Keratinocyte (primary cell): ENCODE data around the gene UGT8.

Experiments used
- EZH2 ChIP-seq: IDR thresholded peaks from one replicate; pipeline ENCODE4 v1.6.1; 2012; ENCODE audit warnings: inconsistent platforms, mild to moderate bottlenecking, low read length, moderate library complexity
- TF ChIP-seq, protein P1 (sequence below), 3 experiments: IDR thresholded peaks in 1 of 3; conservative IDR thresholded peaks in 1 of 3; optimal IDR thresholded peaks in 1 of 3; 2 replicates in 2 of 3; 3 replicates in 1 of 3; pipeline versions ENCODE3 to v1.5.1; 2011; ENCODE audit warnings: low read length in 3 of 3, mild to moderate bottlenecking in 3 of 3, moderate library complexity in 2 of 3, control low read depth in 1 of 3, inconsistent platforms in 1 of 3; ENCODE audit not compliant: insufficient read depth in 2 of 3; ENCODE audit errors: extremely low read depth in 1 of 3

- TF ChIP-seq, protein P1, sequence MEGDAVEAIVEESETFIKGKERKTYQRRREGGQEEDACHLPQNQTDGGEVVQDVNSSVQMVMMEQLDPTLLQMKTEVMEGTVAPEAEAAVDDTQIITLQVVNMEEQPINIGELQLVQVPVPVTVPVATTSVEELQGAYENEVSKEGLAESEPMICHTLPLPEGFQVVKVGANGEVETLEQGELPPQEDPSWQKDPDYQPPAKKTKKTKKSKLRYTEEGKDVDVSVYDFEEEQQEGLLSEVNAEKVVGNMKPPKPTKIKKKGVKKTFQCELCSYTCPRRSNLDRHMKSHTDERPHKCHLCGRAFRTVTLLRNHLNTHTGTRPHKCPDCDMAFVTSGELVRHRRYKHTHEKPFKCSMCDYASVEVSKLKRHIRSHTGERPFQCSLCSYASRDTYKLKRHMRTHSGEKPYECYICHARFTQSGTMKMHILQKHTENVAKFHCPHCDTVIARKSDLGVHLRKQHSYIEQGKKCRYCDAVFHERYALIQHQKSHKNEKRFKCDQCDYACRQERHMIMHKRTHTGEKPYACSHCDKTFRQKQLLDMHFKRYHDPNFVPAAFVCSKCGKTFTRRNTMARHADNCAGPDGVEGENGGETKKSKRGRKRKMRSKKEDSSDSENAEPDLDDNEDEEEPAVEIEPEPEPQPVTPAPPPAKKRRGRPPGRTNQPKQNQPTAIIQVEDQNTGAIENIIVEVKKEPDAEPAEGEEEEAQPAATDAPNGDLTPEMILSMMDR (optimal IDR thresholded peaks at IDR 0.05 in 1 of 3, IDR thresholded peaks at IDR 0.05 in 1 of 3, conservative IDR thresholded peaks at IDR 0.05 in 1 of 3; ENCODE audit: extremely low read depth in 1 of 3, insufficient read depth in 2 of 3, low read length in 3 of 3): no peak
- no peak for TF ChIP-seq EZH2
Observed at GRCh38 chr4:114658179-114658578, 59.6 kb downstream of the UGT8 start.
